K562 (cell line): ENCODE measurements around the gene PIMREG.

Experiments used
- CHD4 ChIP-seq: fragments of 200-600 bp; sonication (generic); IDR thresholded peaks from 3 replicates; pipeline ENCODE4 v1.6.1; 2012; ENCODE audit warnings: low read depth, mild to moderate bottlenecking, mixed read lengths, low read length, inconsistent platforms; ENCODE audit not compliant: insufficient read depth, insufficient replicate concordance, poor library complexity, severe bottlenecking
- CTCF ChIP-seq, 3 experiments: IDR thresholded peaks in 2 of 3; conservative IDR thresholded peaks in 1 of 3; 2 replicates each; pipeline ENCODE4 v1.5.1; 2011 to 2012; ENCODE audit warnings: low read length in 3 of 3, mild to moderate bottlenecking in 3 of 3, control low read depth in 2 of 3, improper control_type of control experiment in 1 of 3, inconsistent platforms in 1 of 3, low read depth in 1 of 3, mixed read lengths in 1 of 3, moderate library complexity in 1 of 3; ENCODE audit not compliant: insufficient read depth in 2 of 3
- MAX ChIP-seq: sonication (generic); formaldehyde crosslinking; IDR thresholded peaks from 2 replicates; pipeline ENCODE4 v1.9.0; 2022; ENCODE audit warnings: mild to moderate bottlenecking, missing genetic modification reagents
- ZBTB11 ChIP-seq, 3 experiments: fragments of 200-800 bp in 1 of 3; fragments of 250-450 bp in 1 of 3; fragments of 450-650 bp in 1 of 3; sonication (Bioruptor Pico) in 1 of 3; sonication (Bioruptor generic) in 1 of 3; formaldehyde crosslinking in 1 of 3; IDR thresholded peaks; 2 replicates each; pipeline versions ENCODE4 v1.6.1 to v1.8.0; 2016 to 2022; ENCODE audit warnings: mild to moderate bottlenecking in 2 of 3, missing genetic modification characterization in 2 of 3, missing compliant biosample characterization in 1 of 3, moderate library complexity in 1 of 3
- ZFP36 ChIP-seq: fragments of 150-350 bp; IDR thresholded peaks from 2 replicates; pipeline ENCODE4 v1.6.1; 2018; ENCODE audit warnings: low read length, low read depth; ENCODE audit not compliant: partially characterized antibody

GRCh38 chr17:6413065-6413464, 31.2 kb upstream of the PIMREG start:
- TF ChIP-seq ZBTB11 (CRISPR knock-in tag; IDR thresholded peaks at IDR 0.05) (no peak), MAX (no peak), CTCF (IDR thresholded peaks at IDR 0.05 in 2 of 3, conservative IDR thresholded peaks at IDR 0.05 in 1 of 3; ENCODE audit: insufficient read depth in 2 of 3, low read depth in 1 of 3, low read length in 3 of 3) (peak; percentile 31 to 66 (median 50); a peak in 4 of 6 replicates), ZFP36 (no peak), CHD4 (no peak)
